Small intestine (tissue), 7 donors: ENCODE results near the gene SCARF2. TPM values are rescaled to one million over a fixed set of nuclear protein-coding genes. Genes with fewer than 3 reads are reported as not detected.

Source experiments
- DNase-seq, 2 donors: peaks; one replicate each; pipeline versions ENCODE4 v3.0.0 to v3.0.0-alpha.2; 2013
- FAIRE-seq: peaks from 2 replicates; lab custom pipeline; 2012; peaks lifted over from hg19 to GRCh38; lab: Jason Lieb, UNC
- H3K27ac ChIP-seq, 3 donors: one replicate each; pipeline ENCODE4 v1.5.1; 2013; ENCODE audit warnings: low read length in 2 of 3, mild to moderate bottlenecking in 2 of 3, control low read depth in 1 of 3, inconsistent platforms in 1 of 3, low read depth in 1 of 3, moderate library complexity in 1 of 3
- H3K27me3 ChIP-seq, 3 donors: one replicate each; pipeline ENCODE4 v1.6.1; 2013; ENCODE audit warnings: low read length in 3 of 3, inconsistent platforms in 1 of 3; ENCODE audit not compliant: control insufficient read depth in 3 of 3, insufficient read depth in 3 of 3
- H3K36me3 ChIP-seq, 3 donors: one replicate each; pipeline ENCODE4 v1.6.1; 2013; ENCODE audit warnings: low read length in 3 of 3, inconsistent platforms in 1 of 3, low read depth in 1 of 3, mild to moderate bottlenecking in 1 of 3, moderate library complexity in 1 of 3; ENCODE audit not compliant: control insufficient read depth in 3 of 3, insufficient read depth in 2 of 3
- H3K4me1 ChIP-seq, 3 donors: one replicate each; pipeline ENCODE4 v1.6.1; 2013; ENCODE audit warnings: low read length in 2 of 3, inconsistent platforms in 1 of 3, low read depth in 1 of 3, mild to moderate bottlenecking in 1 of 3, moderate library complexity in 1 of 3; ENCODE audit not compliant: control insufficient read depth in 3 of 3, insufficient read depth in 2 of 3
- H3K4me3 ChIP-seq, 3 donors: one replicate each; pipeline ENCODE4 v1.5.1; 2013; ENCODE audit warnings: low read length in 3 of 3, control low read depth in 1 of 3, inconsistent platforms in 1 of 3, low read depth in 1 of 3, mild to moderate bottlenecking in 1 of 3, moderate library complexity in 1 of 3
- H3K9me3 ChIP-seq, 2 donors: one replicate each; pipeline ENCODE4 v1.6.1; 2013; ENCODE audit warnings: low read depth in 1 of 2, low read length in 1 of 2; ENCODE audit not compliant: control insufficient read depth in 2 of 2, insufficient read depth in 1 of 2
- WGBS, 3 donors: extraction: QIAGEN DNeasy Blood & Tissue Kit; methylation state at CpG; one replicate each; pipeline ENCODE4 v1.1.7; 2013; 5-methylcytosine and 5-hydroxymethylcytosine counted together
- polyA plus RNA-seq, 4 donors: library from polyadenylated mRNA; stranded (reverse) in 3 of 4; unstranded in 1 of 4; fragments of 200-250 nt in 3 of 4; fragments of 120-200 nt in 1 of 4; gene quantifications; one replicate each; pipeline versions ENCODE4 v1.2.1 to v1.2.3, GENCODE V29; 2013
- donor health status: healthy with polysubstance abuse.
- donor health status: control.
- donor health status: control.
- donor health status: Bipolar disorder and iron deficiency.
- donor health status: healthy.

SCARF2 gene
- polyA plus RNA-seq, 4 donors = 0.22 to 3.1 (median 1.5) TPM

- no peak for DNase-seq
- H3K4me3 ChIP-seq = no peak overlapping the region
- peak overlapping the region in 1 of 3 donors; percentile 81 for H3K27ac ChIP-seq
These were observed 27.5 kb upstream of the SCARF2 start for GRCh38 chr22:20464912-20465758.

GRCh38 chr22:20464096-20464614 is 26.5 kb upstream of the SCARF2 start:
- DNase-seq = peak in 1 of 2 donors; percentile 27

More at GRCh38 chr22:20464912-20465758, 27.5 kb upstream of the SCARF2 start:
- WGBS, 3 donors = 95 to 97% (median 96%) methylated on average over 32 of the region's 32 CpGs
- peaks cover 0 to 56% (median 2%) of the 10 kb centered on the region in 3 donors for H3K36me3 ChIP-seq
- no peak for FAIRE-seq
- H3K27me3 ChIP-seq = no peaks in the 10 kb centered on the region
- H3K9me3 ChIP-seq = no peaks in the 10 kb centered on the region
- H3K4me1 ChIP-seq = no peaks in the 10 kb centered on the region

GRCh38 chr22:20463324-20464095 is 25.9 kb upstream of the SCARF2 start:
- H3K27ac ChIP-seq = peak overlapping the region in 2 of 3 donors; percentile 34 to 81
- H3K4me3 ChIP-seq = no peak overlapping the region
- DNase-seq = peak in 1 of 2 donors; percentile 43
- no peaks in the 10 kb centered on the region for H3K27me3 ChIP-seq
- no peaks in the 10 kb centered on the region for H3K9me3 ChIP-seq
- no peaks in the 10 kb centered on the region for H3K4me1 ChIP-seq
- WGBS, 3 donors = 61 to 82% (median 66%) methylated on average over 2 of the region's 2 CpGs
- no peak for FAIRE-seq
- peaks cover 0 to 56% (median 2%) of the 10 kb centered on the region in 3 donors for H3K36me3 ChIP-seq

More at GRCh38 chr22:20464096-20464614, 26.5 kb upstream of the SCARF2 start:
- FAIRE-seq = no peak
- Histone ChIP-seq H3K9me3 (no peaks in the 10 kb centered on the region), H3K27me3 (no peaks in the 10 kb centered on the region), H3K4me3 (no peak overlapping the region), H3K27ac (peak overlapping the region in 2 of 3 donors; percentile 17 to 81), H3K4me1 (no peaks in the 10 kb centered on the region), H3K36me3 (peaks cover 0 to 56% (median 2%) of the 10 kb centered on the region in 3 donors)
- WGBS, 3 donors = 71 to 79% (median 78%) methylated on average over 11 of the region's 11 CpGs

- Histone ChIP-seq H3K4me1 (peaks cover 0 to 10% (median 0%) of the 10 kb centered on the region in 3 donors), H3K27ac (no peak overlapping the region), H3K27me3 (no peaks in the 10 kb centered on the region), H3K36me3 (peaks cover 0 to 65% (median 0%) of the 10 kb centered on the region in 3 donors), H3K4me3 (no peak overlapping the region), H3K9me3 (no peaks in the 10 kb centered on the region)
- no peak for DNase-seq
- no peak for FAIRE-seq
- WGBS, 3 donors = 94 to 96% (median 94%) methylated on average over 4 of the region's 4 CpGs
These were observed 22.2 kb upstream of the SCARF2 start for GRCh38 chr22:20459862-20460261.

- no peak for FAIRE-seq
- Histone ChIP-seq H3K36me3 (peaks cover 0 to 58% (median 0%) of the 10 kb centered on the region in 3 donors), H3K4me1 (peaks cover 0 to 10% (median 0%) of the 10 kb centered on the region in 3 donors)
These were observed 21.5 kb upstream of the SCARF2 start for GRCh38 chr22:20459152-20459542.

GRCh38 chr22:20458530-20459151 is 21.0 kb upstream of the SCARF2 start:
- FAIRE-seq (no peak), DNase-seq (no peak)
- Histone ChIP-seq H3K9me3 (no peaks in the 10 kb centered on the region), H3K27ac (no peak overlapping the region), H3K27me3 (no peaks in the 10 kb centered on the region), H3K36me3 (peaks cover 0 to 53% (median 0%) of the 10 kb centered on the region in 3 donors), H3K4me3 (no peak overlapping the region), H3K4me1 (peaks cover 0 to 10% (median 0%) of the 10 kb centered on the region in 3 donors)
- 83 to 95% (median 93%) methylated on average over 8 of the region's 8 CpGs for WGBS, 3 donors

More at GRCh38 chr22:20459152-20459542, 21.5 kb upstream of the SCARF2 start:
- 80 to 92% (median 84%) methylated on average over 3 of the region's 3 CpGs for WGBS, 3 donors
- H3K27me3 ChIP-seq = no peaks in the 10 kb centered on the region
- no peak overlapping the region for H3K27ac ChIP-seq
- no peaks in the 10 kb centered on the region for H3K9me3 ChIP-seq
- H3K4me3 ChIP-seq = no peak overlapping the region
- DNase-seq = no peak

- no peaks in the 10 kb centered on the region for H3K9me3 ChIP-seq
- H3K27ac ChIP-seq = no peak overlapping the region
- no peak overlapping the region for H3K4me3 ChIP-seq
- no peak for DNase-seq
- peaks cover 0 to 10% (median 0%) of the 10 kb centered on the region in 3 donors for H3K4me1 ChIP-seq
- WGBS, 3 donors = 91 to 97% (median 95%) methylated on average over 15 of the region's 15 CpGs
- peaks cover 0 to 46% (median 0%) of the 10 kb centered on the region in 3 donors for H3K36me3 ChIP-seq
- H3K27me3 ChIP-seq = no peaks in the 10 kb centered on the region
- FAIRE-seq = no peak
These were observed 20.0 kb upstream of the SCARF2 start for GRCh38 chr22:20457506-20458240.
